Vagina (tissue), 2 donors: ENCODE data around the gene IL36A.

ENCODE experiments used
- CTCF ChIP-seq, 3 experiments: fragments of 450-650 bp in 2 of 3; fragments of 200-600 bp in 1 of 3; sonication (generic) in 1 of 3; IDR thresholded peaks; one replicate each; pipeline ENCODE4 v1.5.1; 2017 to 2019; ENCODE audit warnings: antibody characterized with exemption in 3 of 3, mild to moderate bottlenecking in 2 of 3, moderate library complexity in 2 of 3
- POLR2A ChIP-seq, 2 donors: fragments of 450-650 bp; IDR thresholded peaks; one replicate each; pipeline ENCODE4 v1.6.1; 2017; ENCODE audit warnings: antibody characterized with exemption in 2 of 2, mild to moderate bottlenecking in 2 of 2, moderate library complexity in 2 of 2
- POLR2AphosphoS5 ChIP-seq, 2 donors: sonication (generic); formaldehyde crosslinking; IDR thresholded peaks; one replicate each; pipeline ENCODE4 v1.9.0; 2017; ENCODE audit warnings: antibody characterized with exemption in 2 of 2, mild to moderate bottlenecking in 2 of 2, low read depth in 1 of 2; ENCODE audit not compliant: insufficient read depth in 1 of 2

GRCh38 chr2:112977559-112978056 is 27.7 kb upstream of the IL36A start, which contains the start of gene IL36G:
- TF ChIP-seq CTCF (IDR thresholded peaks at IDR 0.05) (no peak), POLR2A (IDR thresholded peaks at IDR 0.05) (no peak), POLR2AphosphoS5 (IDR thresholded peaks at IDR 0.05; ENCODE audit: insufficient read depth in 1 of 2, low read depth in 1 of 2) (no peak)
